GM19438 (cell line): ENCODE results near the gene PCOLCE2.
"Not testable (repeated sequence)": the region's sequence is repeated elsewhere in the genome, so short reads cannot be mapped to it uniquely, and the experiment has no call there.

Source experiments
- ATAC-seq: cut with Tn5 transposase; IDR thresholded peaks from one replicate; pipeline ENCODE4 v1.9.1; 2021; ENCODE audit warnings: low read depth; ENCODE audit not compliant: unreplicated experiment

Gene PCOLCE2

DNA sequence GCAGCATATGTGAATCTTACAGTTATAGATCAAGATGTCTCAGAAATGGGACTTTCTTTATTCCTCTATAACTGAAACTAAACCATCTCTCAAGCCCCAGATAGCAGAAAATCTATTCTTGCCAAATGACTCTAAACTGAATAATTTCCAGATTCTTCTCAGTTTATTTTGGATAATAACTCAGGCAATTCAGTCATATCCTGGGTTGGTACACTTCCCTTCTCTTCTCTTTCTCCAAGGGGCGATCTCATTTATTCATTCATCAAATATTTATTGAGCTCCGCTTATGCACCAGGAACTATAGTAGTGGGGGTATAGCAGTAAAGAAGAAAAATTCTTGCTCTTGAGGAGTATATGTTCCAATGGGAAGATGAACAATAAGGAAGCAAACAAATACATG lies 13.5 kb upstream of the PCOLCE2 start:
- ATAC-seq: no peak

DNA sequence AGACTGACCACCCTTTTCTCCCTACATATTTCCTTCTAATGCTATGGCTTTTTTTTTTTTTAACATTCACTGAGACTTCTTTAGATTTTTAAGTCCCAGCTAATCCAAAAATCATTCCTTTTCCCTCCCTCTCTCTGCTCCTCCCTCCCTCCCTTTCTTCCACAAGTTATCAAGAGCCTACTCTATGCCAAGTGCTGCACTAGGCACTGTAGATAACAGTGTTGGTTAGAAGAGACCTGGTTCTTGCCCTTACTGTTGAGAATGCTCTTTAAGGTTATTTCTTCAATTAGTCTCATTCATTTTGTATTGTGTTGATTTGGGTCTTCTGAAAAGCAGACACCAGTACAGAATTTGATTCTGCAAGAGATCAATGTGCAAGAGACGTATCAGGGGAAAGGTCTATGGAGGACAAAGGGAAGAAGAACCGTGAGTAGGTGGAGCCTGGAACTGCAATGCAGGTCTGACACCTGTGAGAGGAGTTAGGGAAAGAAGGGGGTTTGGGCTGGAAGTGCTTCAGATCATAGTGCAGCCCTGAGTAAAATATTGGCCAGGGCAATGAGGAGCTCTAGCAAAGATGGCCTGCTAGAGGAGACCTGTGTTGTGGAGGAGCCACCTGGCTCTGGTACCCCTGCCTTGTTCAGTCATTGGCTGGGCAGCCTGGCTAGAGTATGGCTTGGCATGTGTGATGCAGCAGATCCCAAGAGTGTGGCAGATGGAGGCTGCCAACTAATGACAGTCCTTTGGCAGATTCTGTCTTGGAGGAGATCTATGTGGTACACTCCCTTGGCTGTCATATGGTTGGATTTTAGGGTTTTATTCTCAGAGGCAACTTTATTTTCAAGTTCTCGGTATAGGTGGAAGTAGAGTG lies 9.7 kb upstream of the PCOLCE2 start:
- no peak for ATAC-seq

DNA sequence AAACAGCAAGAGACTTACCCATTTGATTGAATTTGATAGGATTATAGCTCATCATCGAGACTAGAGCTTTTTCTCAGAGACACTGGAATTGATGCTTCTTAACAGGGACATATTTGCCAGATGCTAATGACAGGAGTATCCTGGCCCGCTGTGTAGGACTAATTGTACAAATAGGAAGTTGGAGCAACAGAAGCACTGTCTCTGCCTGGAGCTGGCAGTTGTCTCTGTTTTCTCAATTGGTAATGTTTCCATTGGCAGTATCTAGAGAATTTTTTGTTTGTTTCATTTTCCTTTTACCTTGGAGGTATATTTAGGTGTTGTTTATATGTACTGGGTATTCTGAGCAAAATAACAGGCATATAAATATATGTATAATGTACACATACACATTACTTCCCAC lies 8.9 kb upstream of the PCOLCE2 start:
- no peak for ATAC-seq

DNA sequence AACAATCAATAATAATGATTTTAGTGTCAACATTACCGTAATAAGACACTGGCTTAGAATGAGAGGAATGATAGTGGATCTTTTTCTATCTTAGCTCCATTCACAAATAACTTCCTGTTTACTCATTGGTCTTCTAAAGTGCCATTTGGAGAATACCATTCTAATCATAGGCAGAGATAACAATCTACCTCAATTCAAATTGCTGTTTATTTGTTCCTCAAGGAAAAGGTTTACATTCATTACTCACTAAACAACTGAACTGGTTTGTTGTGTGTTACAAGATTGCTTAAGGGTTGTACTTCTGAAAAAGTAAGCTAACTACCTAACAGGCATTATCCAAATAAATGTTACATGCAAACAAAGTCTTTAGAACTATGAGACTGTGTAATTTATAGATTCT lies 8.1 kb upstream of the PCOLCE2 start:
- ATAC-seq: no peak

DNA sequence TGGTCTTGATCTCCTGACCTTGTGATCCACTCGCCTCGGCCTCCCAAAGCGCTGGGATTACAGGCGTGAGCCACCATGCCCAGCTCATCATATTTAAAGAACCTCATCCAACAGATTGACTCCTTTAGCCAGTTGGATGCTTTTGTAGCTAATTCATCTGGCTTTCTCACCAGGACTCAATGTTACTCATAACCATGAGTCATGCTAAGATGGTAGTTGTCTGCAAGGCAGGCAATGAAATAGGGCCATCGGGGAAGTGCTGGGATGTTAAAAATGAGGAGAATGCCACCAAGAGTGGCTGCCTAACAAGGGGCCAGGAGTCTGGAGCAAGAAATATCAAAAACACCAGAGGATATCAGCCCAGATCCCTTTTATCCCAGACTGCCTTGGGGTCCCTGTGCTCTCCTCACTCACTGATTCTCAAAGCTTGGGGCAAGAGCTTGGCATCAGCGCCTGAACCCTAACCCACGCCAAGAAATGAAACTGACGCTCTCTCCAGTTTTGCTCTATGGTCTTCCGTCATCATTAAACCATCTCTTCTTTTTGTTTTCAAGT lies 7.4 kb upstream of the PCOLCE2 start:
- no peak for ATAC-seq

DNA sequence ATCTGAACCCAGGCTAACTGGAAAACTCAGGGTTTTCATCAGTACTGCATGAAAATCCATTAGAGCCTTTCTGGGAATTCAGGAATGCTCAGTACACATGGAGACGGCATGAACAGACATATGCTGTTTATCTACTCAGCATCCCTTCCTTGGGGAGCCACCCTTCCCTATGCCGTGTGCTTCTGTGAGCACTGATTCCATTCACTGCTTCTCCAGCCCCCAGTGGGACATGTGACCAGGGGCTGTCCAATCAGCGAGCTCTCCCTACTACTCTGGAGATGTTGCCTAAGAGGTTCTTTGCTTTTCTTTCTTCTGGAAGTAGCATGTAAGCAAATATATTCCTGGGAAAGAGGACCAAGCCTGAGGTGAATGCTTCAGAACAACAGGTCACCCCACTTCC lies 5.6 kb upstream of the PCOLCE2 start:
- ATAC-seq: no peak

DNA sequence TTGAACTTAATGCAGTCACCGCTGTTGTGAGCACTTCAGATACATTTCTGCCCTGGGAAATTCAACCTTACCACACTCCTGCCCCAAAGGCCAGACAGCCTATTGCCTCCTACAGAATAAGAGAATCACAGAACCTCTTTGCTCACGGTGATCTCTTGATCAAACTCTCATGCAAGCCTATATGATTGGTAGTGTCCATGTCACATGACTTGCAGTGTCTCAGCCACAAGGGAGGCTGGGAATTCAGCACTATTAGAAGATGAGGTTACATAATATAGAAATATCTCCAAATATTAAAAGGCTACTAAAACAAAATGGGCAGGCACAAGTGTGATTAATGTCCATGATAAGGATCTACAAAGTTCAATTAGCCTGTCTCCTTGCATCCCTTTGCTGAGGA lies 3.8 kb upstream of the PCOLCE2 start:
- no peak for ATAC-seq

DNA sequence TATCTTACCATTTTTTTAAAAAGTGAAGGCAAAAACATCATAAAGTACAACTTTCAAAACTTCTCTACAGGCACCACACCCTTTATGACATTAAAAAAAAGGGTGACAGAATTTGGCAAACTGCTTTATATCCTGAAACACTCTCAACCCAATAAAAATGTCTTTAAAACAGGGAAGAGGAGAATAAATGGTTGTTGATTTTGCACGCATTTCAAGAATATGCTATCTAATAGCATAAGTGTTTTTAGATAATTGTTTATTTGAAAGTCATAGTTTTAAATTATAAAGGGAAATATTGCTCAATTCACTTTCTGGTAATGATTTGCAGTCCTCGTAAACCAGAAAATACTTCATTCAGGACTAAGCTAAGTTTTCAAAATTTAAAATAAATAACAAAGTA lies 1.7 kb upstream of the PCOLCE2 start:
- no peak for ATAC-seq

DNA sequence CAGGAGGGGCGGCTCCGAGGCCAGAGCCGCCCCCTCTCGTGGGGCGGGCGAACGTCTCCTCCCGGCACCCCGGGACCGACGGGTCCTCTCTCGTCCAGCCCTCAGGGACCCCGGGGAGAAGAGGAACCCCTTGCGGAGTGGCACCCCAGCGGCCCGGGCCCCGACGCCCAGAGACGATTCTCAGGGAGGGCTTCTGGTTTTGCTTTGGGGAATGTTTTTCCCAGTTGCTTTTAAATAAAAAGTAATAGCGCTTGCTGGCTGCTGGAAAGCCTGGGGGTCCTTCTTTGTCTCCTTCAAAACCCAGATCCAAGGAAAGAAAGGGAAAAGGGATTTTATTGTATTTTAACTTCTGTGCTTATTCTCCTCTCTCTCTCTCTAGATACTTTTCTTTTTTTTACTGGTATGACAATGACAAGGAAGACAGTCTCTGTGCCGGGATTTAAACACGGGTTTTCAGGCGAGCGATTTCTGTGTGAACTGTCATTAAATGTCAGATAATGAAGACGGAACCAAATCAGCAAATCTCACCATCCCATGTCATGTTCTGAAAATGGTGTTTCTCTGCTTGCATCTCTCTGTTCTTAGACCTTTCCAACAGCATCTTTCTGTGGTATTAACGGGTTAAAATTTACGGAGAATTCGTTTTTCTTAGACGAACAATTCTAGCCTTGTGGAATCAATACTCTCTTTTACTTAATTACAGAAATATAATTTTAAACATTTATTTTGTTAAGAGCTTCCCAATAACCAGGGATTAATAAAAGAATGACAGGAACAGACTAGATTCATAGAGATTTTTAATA lies 530 bp upstream of the PCOLCE2 start:
- ATAC-seq: no peak

DNA sequence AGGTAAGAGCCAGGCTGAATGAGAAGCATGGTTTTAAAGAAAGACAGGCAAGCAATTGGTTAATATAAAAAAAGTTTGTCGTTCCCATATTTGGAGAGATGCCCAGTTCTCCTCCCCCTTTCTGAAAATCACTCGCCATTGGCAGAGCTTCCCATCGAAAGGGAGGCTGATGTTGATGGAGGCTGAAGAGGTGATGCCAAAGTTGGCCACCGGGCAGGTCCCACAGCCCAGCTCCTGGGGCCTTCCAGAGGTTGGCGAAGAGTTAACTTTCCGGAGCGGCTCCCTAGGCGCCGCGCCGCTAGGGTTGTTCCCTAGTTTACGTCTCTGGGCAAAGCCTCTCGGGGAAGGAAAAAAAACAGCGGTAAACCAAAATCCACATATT lies 793 bp downstream of the PCOLCE2 start:
- no peak for ATAC-seq

DNA sequence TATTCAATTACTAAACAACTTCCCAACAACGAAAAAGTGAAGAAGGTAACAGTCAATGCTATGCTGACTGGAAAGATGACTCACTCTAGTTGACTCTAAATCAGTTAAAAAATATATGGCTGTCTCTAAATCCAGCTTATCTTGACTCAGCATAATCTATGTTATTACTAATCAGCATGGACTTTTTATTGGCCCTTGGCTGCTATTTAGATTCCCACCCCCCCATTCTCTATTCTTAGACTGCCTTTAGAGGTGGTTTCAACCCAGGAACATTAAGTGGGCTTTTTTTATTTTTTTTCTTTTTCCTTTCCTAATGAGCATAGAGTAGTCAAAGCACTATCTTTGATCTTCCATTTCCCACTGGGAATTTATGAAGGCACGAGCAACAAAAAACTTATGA lies 1.9 kb downstream of the PCOLCE2 start:
- ATAC-seq: no peak

DNA sequence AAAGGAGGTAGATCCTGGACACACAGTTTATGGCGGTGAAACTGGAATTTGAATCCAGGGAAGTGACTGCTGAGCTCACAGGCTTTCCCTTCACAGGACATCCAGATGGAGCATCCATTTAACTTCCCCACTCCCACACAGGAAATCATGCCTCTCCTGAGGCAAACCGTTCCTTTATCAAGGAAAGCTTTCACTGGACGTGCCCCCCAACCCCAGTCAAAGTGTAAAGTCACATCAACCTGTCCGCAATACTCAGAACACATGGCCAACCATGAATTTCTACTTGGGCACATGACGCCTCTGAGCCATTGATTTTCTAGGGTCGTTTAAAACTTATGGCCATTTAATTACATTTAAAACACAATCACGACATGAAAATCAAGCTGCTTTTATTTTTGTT lies 2.9 kb downstream of the PCOLCE2 start:
- no peak for ATAC-seq

DNA sequence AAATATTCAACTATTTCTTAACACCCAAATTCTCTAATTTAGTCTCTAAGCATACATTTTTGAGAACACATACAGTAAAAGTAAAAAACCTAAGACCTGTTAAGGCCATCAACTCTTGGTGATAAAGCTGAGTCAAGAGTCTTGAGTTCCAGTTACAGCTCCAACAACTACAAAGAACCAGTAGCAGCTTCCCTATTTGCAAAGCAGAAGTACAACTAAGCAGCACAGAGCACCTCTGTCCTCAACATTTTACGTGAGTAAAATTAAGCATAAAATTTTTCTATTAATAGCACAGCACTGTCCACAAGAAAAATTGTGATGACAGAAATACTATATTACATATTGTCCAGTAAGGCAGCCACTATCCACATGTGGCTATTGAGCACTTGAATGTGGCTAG lies 4.4 kb downstream of the PCOLCE2 start:
- ATAC-seq: no peak

DNA sequence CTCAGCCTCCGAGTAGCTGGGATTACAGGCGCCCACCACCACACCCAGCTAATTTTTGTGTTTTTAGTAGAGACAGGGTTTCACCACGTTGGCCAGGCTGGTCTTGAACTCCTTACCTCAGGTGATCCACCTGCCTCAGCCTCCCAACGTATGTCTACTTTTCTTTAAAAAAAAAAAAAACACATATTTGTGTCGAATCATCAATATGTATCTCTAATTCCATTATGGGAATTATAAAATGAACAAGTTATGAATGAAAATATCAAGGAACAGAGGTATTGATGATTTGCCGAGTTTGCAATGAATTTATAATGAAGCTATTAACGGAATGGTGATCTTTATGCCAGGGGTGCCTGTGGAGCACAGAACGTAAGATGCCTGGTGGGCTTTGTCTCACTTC lies 5.3 kb downstream of the PCOLCE2 start:
- not testable (repeated sequence) for ATAC-seq

DNA sequence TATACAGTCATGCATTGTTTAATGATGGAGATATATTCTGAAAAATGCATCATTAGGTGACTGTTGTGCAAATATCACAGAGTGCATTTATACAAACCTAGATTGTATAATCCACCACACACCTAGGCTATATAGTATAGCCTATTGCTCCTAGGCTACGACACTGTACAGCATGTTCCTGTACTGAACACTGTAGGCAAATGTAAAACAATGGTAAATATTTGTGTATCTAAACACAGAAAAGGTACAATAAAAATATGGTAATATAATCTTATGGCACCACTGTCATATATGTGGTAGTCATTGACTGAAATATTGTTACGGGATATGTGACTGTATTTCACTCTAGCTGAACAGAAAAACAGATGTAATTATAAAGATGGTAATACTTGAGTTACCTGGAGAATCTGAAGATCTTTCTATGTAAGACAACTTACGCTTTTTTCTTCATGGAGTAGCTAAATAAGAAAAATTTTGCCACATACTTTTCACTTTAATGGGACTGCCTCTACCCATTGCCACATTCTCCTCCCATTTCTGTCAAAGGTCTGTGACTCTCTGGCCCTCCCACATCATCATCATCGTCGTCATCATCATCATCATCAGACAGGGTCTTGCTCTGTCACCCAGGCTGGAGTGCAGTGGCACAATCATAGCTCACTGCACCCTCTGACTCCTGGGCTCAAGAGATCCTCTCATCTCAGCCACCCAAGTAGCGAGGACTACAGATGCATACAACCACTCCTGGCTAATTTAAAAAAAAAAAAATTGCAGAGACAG lies 7.2 kb downstream of the PCOLCE2 start:
- ATAC-seq: no peak

DNA sequence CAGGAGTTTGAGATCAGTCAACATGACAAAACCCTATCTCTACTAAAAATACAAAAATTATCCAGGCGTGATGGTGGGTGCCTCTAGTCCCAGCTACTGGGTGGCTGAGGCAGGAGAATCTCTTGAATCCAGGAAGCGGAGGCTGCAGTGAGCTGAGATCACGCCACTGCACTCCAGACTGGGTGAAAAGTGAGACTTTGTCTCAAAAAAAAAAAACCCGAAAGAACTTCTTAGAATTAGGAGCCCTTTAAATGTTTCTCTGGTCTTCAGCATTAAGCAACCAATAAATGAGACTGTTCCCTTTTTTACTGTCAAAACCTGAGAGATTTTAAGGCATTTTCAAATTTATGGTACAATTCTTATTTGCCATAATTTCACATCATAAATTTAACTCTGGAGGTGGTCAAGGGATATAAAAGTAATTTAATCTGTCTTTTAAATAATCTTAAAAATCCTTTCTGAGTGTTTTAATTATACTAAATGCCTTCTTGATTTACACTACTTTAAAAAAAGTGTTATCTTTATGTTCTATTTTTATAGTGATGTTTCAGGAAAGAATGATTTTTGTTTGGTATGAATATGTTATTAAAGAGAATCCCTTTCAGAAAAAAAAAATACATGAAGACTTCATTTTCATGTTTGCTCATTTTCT lies 10.1 kb downstream of the PCOLCE2 start:
- no peak for ATAC-seq

DNA sequence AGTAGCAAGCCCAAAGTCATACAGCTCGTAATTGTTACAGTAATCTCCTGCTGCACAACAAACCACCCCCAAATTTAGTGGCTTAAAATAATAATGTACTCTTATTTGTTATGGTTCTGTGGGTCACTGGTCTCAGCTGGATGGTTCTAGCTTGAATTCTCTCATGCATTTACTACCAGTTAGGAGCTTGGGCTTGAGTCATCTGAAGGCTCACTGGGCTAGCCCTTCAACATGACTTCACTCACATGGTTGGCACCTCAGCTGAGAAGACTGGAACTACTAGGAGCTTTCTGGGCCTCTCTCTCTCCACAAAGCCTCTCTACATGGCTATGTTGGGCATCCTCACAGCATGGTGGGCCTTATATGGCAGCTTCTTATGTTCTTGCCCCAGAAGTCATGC lies 12.5 kb downstream of the PCOLCE2 start:
- ATAC-seq: no peak

DNA sequence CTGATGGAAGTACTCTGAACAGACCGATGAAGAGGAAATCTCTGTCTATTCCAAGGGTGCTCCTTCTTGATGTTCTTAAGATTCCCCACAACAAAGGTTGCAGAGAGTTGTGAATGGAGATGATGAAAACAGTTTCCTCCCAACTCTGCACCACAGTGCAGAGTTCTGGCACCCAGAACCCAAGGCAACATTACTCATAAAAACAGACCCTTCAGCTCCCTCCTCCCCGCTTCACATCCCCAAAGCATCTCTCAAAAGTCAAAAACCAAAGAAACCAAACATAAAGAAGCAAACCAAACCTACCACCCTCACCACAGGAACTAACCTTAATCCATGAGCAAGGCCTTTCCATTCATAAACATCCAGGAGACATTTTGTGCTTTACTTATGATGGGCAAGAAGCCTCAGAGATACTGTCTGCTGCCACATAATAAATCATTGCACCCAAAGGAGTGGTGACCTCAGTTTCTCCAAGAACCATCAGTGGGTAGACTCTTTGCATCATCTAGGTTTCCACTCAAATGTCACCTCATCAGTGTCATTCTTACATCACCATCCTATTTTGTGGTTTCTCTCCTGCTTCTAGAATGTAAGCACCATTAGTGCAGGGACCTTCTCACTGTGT lies 13.2 kb downstream of the PCOLCE2 start:
- ATAC-seq: no peak

DNA sequence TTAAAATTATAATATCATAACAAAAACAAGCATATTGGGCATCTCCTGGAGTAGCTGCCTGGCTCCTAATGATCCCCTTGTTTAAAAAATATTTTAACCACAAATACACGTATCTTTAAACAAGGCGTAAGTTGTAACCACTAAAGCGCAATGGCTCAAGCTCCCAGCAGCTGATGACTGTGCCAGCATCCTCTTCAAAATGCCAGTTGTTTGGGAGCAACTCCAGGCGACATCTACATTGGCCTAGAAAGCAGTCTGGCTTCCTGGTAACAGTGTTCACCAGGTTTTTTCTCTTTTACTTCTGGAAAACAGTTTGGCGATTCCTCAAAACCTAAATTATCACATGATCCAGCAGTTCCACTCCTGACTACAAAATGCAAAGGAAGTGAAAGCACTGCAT lies 13.8 kb downstream of the PCOLCE2 start:
- no peak for ATAC-seq

DNA sequence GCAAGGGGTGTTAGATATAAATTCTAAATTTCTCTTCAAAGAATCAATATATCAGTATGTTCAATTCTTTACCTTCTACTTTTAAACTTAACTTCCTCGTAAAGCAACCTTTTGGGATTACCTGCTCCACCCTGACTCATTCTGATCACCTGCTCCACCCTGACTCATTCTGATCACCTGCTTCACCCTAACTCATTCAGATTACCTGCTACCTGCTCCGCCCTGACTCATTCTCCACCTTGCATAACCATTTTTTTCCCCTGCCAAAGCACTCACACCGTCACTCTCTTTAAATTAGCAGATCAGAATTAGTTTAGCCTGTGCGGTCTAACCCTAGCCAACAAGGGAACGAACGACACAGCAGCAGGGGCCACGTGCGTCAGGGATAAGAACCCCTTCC lies 20.5 kb downstream of the PCOLCE2 start:
- ATAC-seq: not testable (repeated sequence)
